Fibroblast of lung (primary cell): ENCODE measurements around the gene NKX1-2. TPM values are rescaled to one million over a fixed set of nuclear protein-coding genes. Genes with fewer than 3 reads are reported as not detected.

Source experiments
- DNase-seq, 2 donors: peaks; one replicate each; pipeline versions ENCODE4 v3.0.0 to v3.0.0-alpha.2; 2010; ENCODE audit warnings: low read depth in 2 of 2
- H2AFZ ChIP-seq: 2 replicates; pipeline ENCODE4 v1.5.1; 2012; ENCODE audit warnings: low read length, control low read depth, inconsistent platforms
- H3K27ac ChIP-seq: 2 replicates; pipeline ENCODE4 v1.5.1; 2011; ENCODE audit warnings: low read length, control low read depth; ENCODE audit not compliant: insufficient read depth
- H3K27me3 ChIP-seq: 2 replicates; pipeline ENCODE4 v1.5.1; 2011; ENCODE audit warnings: mild to moderate bottlenecking, low read length; ENCODE audit not compliant: control insufficient read depth, insufficient read depth
- H3K36me3 ChIP-seq: 2 replicates; pipeline ENCODE4 v1.5.1; 2011; ENCODE audit warnings: low read length; ENCODE audit not compliant: control insufficient read depth, insufficient read depth
- H3K4me1 ChIP-seq: 2 replicates; pipeline ENCODE4 v1.5.1; 2011; ENCODE audit warnings: low read length; ENCODE audit not compliant: control insufficient read depth, insufficient read depth; ENCODE audit errors: extremely low read depth
- H3K4me2 ChIP-seq: 2 replicates; pipeline ENCODE4 v1.5.1; 2011; ENCODE audit warnings: low read length, control low read depth; ENCODE audit not compliant: insufficient read depth; ENCODE audit errors: extremely low read depth
- H3K4me3 ChIP-seq, 4 experiments: fragments of 200-600 bp in 1 of 4; sonication (generic) in 1 of 4; replicated peaks in 1 of 4; 2 replicates each; pipeline ENCODE4 v1.5.1; 2011 to 2016; ENCODE audit warnings: low read length in 4 of 4, low read depth in 3 of 4, mild to moderate bottlenecking in 3 of 4, control low read depth in 2 of 4, inconsistent platforms in 1 of 4, mixed read lengths in 1 of 4; ENCODE audit not compliant: insufficient read depth in 1 of 4; ENCODE audit errors: control extremely low read depth in 1 of 4
- H3K79me2 ChIP-seq: 2 replicates; pipeline ENCODE4 v1.5.1; 2012; ENCODE audit warnings: mild to moderate bottlenecking, low read length, inconsistent platforms; ENCODE audit not compliant: control insufficient read depth, insufficient read depth
- H3K9ac ChIP-seq: 2 replicates; pipeline ENCODE4 v1.5.1; 2011; ENCODE audit warnings: mild to moderate bottlenecking, low read length, control low read depth; ENCODE audit not compliant: insufficient read depth
- H3K9me3 ChIP-seq: 2 replicates; pipeline ENCODE4 v1.5.1; 2012; ENCODE audit warnings: low read depth, low read length; ENCODE audit not compliant: control insufficient read depth, insufficient read depth
- H4K20me1 ChIP-seq: 2 replicates; pipeline ENCODE4 v1.5.1; 2011; ENCODE audit warnings: low read length; ENCODE audit not compliant: control insufficient read depth, insufficient read depth; ENCODE audit errors: extremely low read depth
- EZH2 ChIP-seq: IDR thresholded peaks from 2 replicates; pipeline ENCODE4 v1.5.1; 2012; ENCODE audit warnings: low read length, control low read depth, mild to moderate bottlenecking; ENCODE audit errors: missing control alignments
- polyA plus RNA-seq, 2 donors: library from polyadenylated mRNA; depleted of rRNA in 1 of 2; stranded (reverse) in 1 of 2; unstranded in 1 of 2; fragments of >200 nt; gene quantifications; 2 replicates each; pipeline ENCODE4 v1.2.1, GENCODE V29; 2011 to 2012; ENCODE audit warnings: missing spikeins in 1 of 2
- total RNA-seq: library from RNA; depleted of rRNA; stranded (reverse); fragments of >200 nt; gene quantifications from 2 replicates; pipeline ENCODE4 v1.2.1, GENCODE V29; 2014
- TF ChIP-seq, protein P1 (sequence below), 2 donors: IDR thresholded peaks in 1 of 2; conservative IDR thresholded peaks in 1 of 2; 1 replicate in 1 of 2; 2 replicates in 1 of 2; pipeline ENCODE4 v1.5.1; 2011 to 2012; ENCODE audit warnings: low read length in 2 of 2, control low read depth in 1 of 2, inconsistent platforms in 1 of 2, low read depth in 1 of 2, mild to moderate bottlenecking in 1 of 2

Gene NKX1-2
- total and polyA plus RNA-seq, 2 donors (not counting 1 experiment from before 2014, with no cell fraction given) = not detected

DNA sequence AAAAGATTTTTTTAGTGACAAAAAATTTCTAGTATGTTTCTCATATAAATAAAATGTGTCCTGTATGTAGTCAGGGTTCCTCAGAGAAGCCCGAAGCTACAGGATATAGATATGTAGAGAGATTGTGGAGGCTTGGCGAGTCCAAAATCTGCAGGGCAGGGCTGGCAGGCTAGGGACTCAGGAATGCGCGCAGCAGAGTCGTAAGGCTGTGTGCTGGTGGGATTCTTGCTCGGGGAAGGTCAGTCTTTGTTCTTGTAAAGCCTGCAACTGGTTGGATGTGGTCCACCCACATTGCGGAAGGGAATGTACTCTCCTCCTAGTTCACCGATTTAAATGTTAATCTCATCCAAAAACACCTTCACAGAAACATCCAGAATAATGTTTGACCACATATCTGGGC, 42.4 kb upstream of the NKX1-2 start:
- Histone ChIP-seq H3K4me2 (no peak overlapping the region), H3K4me1 (no peaks in the 10 kb centered on the region), H3K4me3 (no peak overlapping the region), H3K27me3 (no peaks in the 10 kb centered on the region), H2AFZ (no peak overlapping the region), H3K36me3 (no peaks in the 10 kb centered on the region), H3K27ac (no peak overlapping the region), H3K79me2 (no peaks in the 10 kb centered on the region), H3K9ac (no peak overlapping the region), H4K20me1 (no peaks in the 10 kb centered on the region), H3K9me3 (no peaks in the 10 kb centered on the region)
- DNase-seq = no peak
- TF ChIP-seq, protein P1, sequence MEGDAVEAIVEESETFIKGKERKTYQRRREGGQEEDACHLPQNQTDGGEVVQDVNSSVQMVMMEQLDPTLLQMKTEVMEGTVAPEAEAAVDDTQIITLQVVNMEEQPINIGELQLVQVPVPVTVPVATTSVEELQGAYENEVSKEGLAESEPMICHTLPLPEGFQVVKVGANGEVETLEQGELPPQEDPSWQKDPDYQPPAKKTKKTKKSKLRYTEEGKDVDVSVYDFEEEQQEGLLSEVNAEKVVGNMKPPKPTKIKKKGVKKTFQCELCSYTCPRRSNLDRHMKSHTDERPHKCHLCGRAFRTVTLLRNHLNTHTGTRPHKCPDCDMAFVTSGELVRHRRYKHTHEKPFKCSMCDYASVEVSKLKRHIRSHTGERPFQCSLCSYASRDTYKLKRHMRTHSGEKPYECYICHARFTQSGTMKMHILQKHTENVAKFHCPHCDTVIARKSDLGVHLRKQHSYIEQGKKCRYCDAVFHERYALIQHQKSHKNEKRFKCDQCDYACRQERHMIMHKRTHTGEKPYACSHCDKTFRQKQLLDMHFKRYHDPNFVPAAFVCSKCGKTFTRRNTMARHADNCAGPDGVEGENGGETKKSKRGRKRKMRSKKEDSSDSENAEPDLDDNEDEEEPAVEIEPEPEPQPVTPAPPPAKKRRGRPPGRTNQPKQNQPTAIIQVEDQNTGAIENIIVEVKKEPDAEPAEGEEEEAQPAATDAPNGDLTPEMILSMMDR (conservative IDR thresholded peaks at IDR 0.05 in 1 of 2, IDR thresholded peaks at IDR 0.05 in 1 of 2; ENCODE audit: low read depth in 1 of 2, low read length in 2 of 2) = no peak
- no peak for TF ChIP-seq EZH2

DNA sequence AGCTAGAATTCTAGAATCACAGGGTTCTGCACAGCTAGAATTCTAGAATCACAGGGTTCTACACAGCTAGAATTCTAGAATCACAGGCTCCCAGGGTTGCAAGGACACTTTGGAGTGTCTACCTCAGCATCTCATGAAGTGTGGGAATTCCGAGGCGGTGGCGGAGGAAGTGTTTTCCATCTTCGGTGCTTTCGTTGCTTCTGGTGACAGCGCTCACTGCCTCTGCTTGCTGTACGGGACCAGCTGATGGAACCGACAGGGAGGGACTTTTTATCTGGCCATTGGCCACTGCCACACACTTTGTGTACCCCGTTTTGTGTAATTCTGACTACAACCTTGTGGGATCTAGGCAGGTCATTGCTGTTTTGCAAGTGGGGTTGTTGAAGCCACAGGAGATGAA, 41.3 kb upstream of the NKX1-2 start:
- Histone ChIP-seq H2AFZ (no peak overlapping the region), H3K4me3 (no peak overlapping the region), H3K9ac (no peak overlapping the region), H3K9me3 (no peaks in the 10 kb centered on the region), H3K36me3 (no peaks in the 10 kb centered on the region), H3K4me1 (no peaks in the 10 kb centered on the region), H3K4me2 (no peak overlapping the region), H4K20me1 (no peaks in the 10 kb centered on the region), H3K27ac (no peak overlapping the region), H3K27me3 (no peaks in the 10 kb centered on the region), H3K79me2 (no peaks in the 10 kb centered on the region)
- DNase-seq = no peak
- TF ChIP-seq EZH2 = no peak
- TF ChIP-seq, protein P1 (conservative IDR thresholded peaks at IDR 0.05 in 1 of 2, IDR thresholded peaks at IDR 0.05 in 1 of 2; ENCODE audit: low read depth in 1 of 2, low read length in 2 of 2) = no peak

DNA sequence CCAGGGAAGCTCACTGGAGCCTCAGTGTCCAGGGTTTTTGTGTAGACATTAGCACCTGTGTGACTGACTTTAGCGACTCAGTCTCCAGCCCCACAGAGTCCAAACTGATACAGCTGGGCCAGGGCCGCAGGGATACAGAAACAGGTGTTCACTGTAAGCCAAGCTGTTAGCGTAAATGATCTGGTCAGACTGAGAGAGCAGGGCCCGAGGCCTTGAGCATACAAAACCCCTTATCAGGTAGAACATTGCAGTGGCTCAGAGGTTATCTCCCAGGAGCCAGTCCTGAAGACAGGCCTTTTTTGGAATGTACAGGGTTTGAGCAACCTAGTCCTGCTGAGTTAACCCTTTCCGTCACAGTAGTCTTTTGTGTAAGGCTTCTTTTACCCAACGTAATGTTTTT, 36.8 kb upstream of the NKX1-2 start:
- H3K4me2 ChIP-seq = no peak overlapping the region
- no peak overlapping the region for H2AFZ ChIP-seq
- H3K4me3 ChIP-seq = no peak overlapping the region
- H3K79me2 ChIP-seq = no peaks in the 10 kb centered on the region
- H3K9ac ChIP-seq = no peak overlapping the region
- no peak overlapping the region for H3K27ac ChIP-seq
- TF ChIP-seq, protein P1 (conservative IDR thresholded peaks at IDR 0.05 in 1 of 2, IDR thresholded peaks at IDR 0.05 in 1 of 2; ENCODE audit: low read depth in 1 of 2, low read length in 2 of 2) = no peak
- no peak for TF ChIP-seq EZH2
- H3K4me1 ChIP-seq = no peaks in the 10 kb centered on the region
- no peaks in the 10 kb centered on the region for H3K27me3 ChIP-seq
- no peaks in the 10 kb centered on the region for H3K36me3 ChIP-seq
- H4K20me1 ChIP-seq = no peaks in the 10 kb centered on the region
- DNase-seq = no peak
- H3K9me3 ChIP-seq = no peaks in the 10 kb centered on the region
